ENCODE data around the gene TRIM15. TPM values are rescaled to one million over a fixed set of nuclear protein-coding genes. Genes with fewer than 3 reads are reported as not detected.

Gene TRIM15
- total and polyA plus RNA-seq, 10 of the 15 experiments (the other 5 are each of a cell fraction or from before 2014, with no cell fraction given) = 0.29 TPM; not detected in 9

- no peak overlapping the region for H3K4me2 ChIP-seq (ENCODE audit: control insufficient read depth, insufficient read depth)
- no peak for ATAC-seq
- in situ Hi-C loops (cut with MboI) = no loop called here
- no peak for FAIRE-seq
- no peaks in the 10 kb centered on the region for H3K79me2 ChIP-seq (ENCODE audit: control insufficient read depth, insufficient read depth, low read length)
- peaks cover 4% of the 10 kb centered on the region; the same call in 1 of the 2 replicates for H3K4me1 ChIP-seq (ENCODE audit: control insufficient read depth, insufficient read depth, low read length)
- no peak for DNase-seq (ENCODE audit: low read depth, low spot score)
- SMC1A ChIA-PET (ENCODE audit: uncharacterized antibody, unreplicated experiment) = interaction anchor here (0.9 kb wide), 1 partner anchor 27 kb away, joined by 3 read pairs; the partner anchor contains the start of gene TRIM40
- no peaks in the 10 kb centered on the region for H4K20me1 ChIP-seq (ENCODE audit: control insufficient read depth, insufficient read depth)
- no peaks in the 10 kb centered on the region for H3K36me3 ChIP-seq (ENCODE audit: control insufficient read depth in 2 of 2, insufficient read depth in 2 of 2, low read length in 1 of 2)
- H2AFZ ChIP-seq (ENCODE audit: control insufficient read depth, low read depth, low read length) = no peak overlapping the region
- BruUV-seq (replicated peaks) = no TSS peak
- no peak overlapping the region for H3K27ac ChIP-seq (ENCODE audit: control insufficient read depth, insufficient read depth)
- intact Hi-C loops (cut with micrococcal nuclease; ENCODE audit: unreplicated experiment) = no loop called here
- no peak overlapping the region for H3K4me3 ChIP-seq
- RAD21 ChIA-PET (ENCODE audit: unreplicated experiment) = no interaction called here
- WGBS (ENCODE audit: insufficient coverage, insufficient replicate concordance, low lambda C conversion rate, missing lambda C conversion rate) = 52% methylated on average over 12 of the region's 12 CpGs
- POLR2A ChIA-PET = no interaction called here
- peaks cover 2% of the 10 kb centered on the region in 2 experiments; a peak in 3 of 4 replicates for H3K27me3 ChIP-seq (replicated peaks in 1 of 2; ENCODE audit: control insufficient read depth in 2 of 2, insufficient read depth in 2 of 2, low read length in 1 of 2)
- no peaks in the 10 kb centered on the region for H3K9me3 ChIP-seq (replicated peaks; ENCODE audit: control insufficient read depth, insufficient read depth, low read length)
- no peak overlapping the region for H3K9ac ChIP-seq (ENCODE audit: control insufficient read depth, insufficient read depth, low read length)
- CTCF ChIA-PET = interaction anchor here (1.6 kb wide), 1 partner anchor 59 kb away, joined by 4 read pairs; no protein-coding TSS in a partner anchor
- no peak for TF ChIP-seq BHLHE40 (IDR thresholded peaks at IDR 0.05; ENCODE audit: borderline replicate concordance in 1 of 2, low read depth in 2 of 2, low read length in 1 of 2)
- no peak for TF ChIP-seq MAX (IDR thresholded peaks at IDR 0.05; ENCODE audit: low read depth, low read length)
- no peak for TF ChIP-seq SMARCA5 (IDR thresholded peaks at IDR 0.05)
- TF ChIP-seq, protein P1, sequence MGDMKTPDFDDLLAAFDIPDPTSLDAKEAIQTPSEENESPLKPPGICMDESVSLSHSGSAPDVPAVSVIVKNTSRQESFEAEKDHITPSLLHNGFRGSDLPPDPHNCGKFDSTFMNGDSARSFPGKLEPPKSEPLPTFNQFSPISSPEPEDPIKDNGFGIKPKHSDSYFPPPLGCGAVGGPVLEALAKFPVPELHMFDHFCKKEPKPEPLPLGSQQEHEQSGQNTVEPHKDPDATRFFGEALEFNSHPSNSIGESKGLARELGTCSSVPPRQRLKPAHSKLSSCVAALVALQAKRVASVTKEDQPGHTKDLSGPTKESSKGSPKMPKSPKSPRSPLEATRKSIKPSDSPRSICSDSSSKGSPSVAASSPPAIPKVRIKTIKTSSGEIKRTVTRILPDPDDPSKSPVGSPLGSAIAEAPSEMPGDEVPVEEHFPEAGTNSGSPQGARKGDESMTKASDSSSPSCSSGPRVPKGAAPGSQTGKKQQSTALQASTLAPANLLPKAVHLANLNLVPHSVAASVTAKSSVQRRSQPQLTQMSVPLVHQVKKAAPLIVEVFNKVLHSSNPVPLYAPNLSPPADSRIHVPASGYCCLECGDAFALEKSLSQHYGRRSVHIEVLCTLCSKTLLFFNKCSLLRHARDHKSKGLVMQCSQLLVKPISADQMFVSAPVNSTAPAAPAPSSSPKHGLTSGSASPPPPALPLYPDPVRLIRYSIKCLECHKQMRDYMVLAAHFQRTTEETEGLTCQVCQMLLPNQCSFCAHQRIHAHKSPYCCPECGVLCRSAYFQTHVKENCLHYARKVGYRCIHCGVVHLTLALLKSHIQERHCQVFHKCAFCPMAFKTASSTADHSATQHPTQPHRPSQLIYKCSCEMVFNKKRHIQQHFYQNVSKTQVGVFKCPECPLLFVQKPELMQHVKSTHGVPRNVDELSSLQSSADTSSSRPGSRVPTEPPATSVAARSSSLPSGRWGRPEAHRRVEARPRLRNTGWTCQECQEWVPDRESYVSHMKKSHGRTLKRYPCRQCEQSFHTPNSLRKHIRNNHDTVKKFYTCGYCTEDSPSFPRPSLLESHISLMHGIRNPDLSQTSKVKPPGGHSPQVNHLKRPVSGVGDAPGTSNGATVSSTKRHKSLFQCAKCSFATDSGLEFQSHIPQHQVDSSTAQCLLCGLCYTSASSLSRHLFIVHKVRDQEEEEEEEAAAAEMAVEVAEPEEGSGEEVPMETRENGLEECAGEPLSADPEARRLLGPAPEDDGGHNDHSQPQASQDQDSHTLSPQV (IDR thresholded peaks at IDR 0.05) = no peak
- TF ChIP-seq BMI1 (IDR thresholded peaks at IDR 0.05; ENCODE audit: borderline replicate concordance) = no peak
- TF ChIP-seq NR2C1 (IDR thresholded peaks at IDR 0.05) = no peak
- TF ChIP-seq CBX3 (IDR thresholded peaks at IDR 0.05; ENCODE audit: borderline replicate concordance, low read depth) = no peak
- no peak for TF ChIP-seq EZH2 (IDR thresholded peaks at IDR 0.05; ENCODE audit: borderline replicate concordance, control insufficient read depth, low read depth, low read length)
- TF ChIP-seq PBX3 (IDR thresholded peaks at IDR 0.05; ENCODE audit: insufficient replicate concordance, low read depth, low read length) = no peak
- no peak for TF ChIP-seq SMAD1 (IDR thresholded peaks at IDR 0.05; ENCODE audit: low read depth, partially characterized antibody)
- no peak for TF ChIP-seq EED (IDR thresholded peaks at IDR 0.05; ENCODE audit: low read depth)
- no peak for TF ChIP-seq TCF12 (IDR thresholded peaks at IDR 0.05; ENCODE audit: low read depth, low read length)
- no peak for TF ChIP-seq SUZ12 (IDR thresholded peaks at IDR 0.05; ENCODE audit: unreplicated experiment)
- TF ChIP-seq ZBTB4 (CRISPR knock-in tag; IDR thresholded peaks at IDR 0.05) = no peak
Observed at GRCh38 chr6:30162265-30163089, 869 bp upstream of the TRIM15 start.

Data from GM12878 (cell line).